Endometrial microvascular endothelial cells (primary cell): ENCODE data around the gene SLC6A6. TPM values are rescaled to one million over a fixed set of nuclear protein-coding genes. Genes with fewer than 3 reads are reported as not detected.

ENCODE experiments used
- in situ Hi-C: cut with HindIII; loops from 2 replicates; pipeline ENCODE4 v1.10.0; 2017; ENCODE audit warnings: low sequenced_read_pairs, low pct_unique_long_range_greater_than_20kb; ENCODE audit errors: inconsistent ontology term
- total RNA-seq: library from RNA; depleted of rRNA; stranded (reverse); fragments of >200 nt; gene quantifications from one replicate; pipeline ENCODE4 v1.2.3, GENCODE V29; 2015; ENCODE audit errors: inconsistent ontology term

The SLC6A6 gene
- total RNA-seq, 1 donor from 2014 or later: 21.1 TPM

GRCh38 chr3:14444380-14444779 is 42.0 kb downstream of the SLC6A6 start:
- in situ Hi-C loops: no loop called here

GRCh38 chr3:14445773-14446172 is 43.4 kb downstream of the SLC6A6 start:
- in situ Hi-C loops: no loop called here

GRCh38 chr3:14446988-14447570 is 44.7 kb downstream of the SLC6A6 start:
- in situ Hi-C loops: no loop called here

GRCh38 chr3:14448063-14448462 is 45.7 kb downstream of the SLC6A6 start:
- in situ Hi-C loops: no loop called here

GRCh38 chr3:14448756-14449727 is 46.6 kb downstream of the SLC6A6 start:
- in situ Hi-C loops: no loop called here

GRCh38 chr3:14450506-14450905 is 48.1 kb downstream of the SLC6A6 start:
- in situ Hi-C loops: no loop called here

- in situ Hi-C loops: no loop called here
These were observed 48.7 kb downstream of the SLC6A6 start for GRCh38 chr3:14450922-14451606.

GRCh38 chr3:14451844-14452739 is 49.7 kb downstream of the SLC6A6 start:
- in situ Hi-C loops: no loop called here

- in situ Hi-C loops: no loop called here
These were observed 50.6 kb downstream of the SLC6A6 start for GRCh38 chr3:14452740-14453710.

GRCh38 chr3:14453876-14454638 is 51.7 kb downstream of the SLC6A6 start:
- in situ Hi-C loops: no loop called here

GRCh38 chr3:14454639-14455310 is 52.4 kb downstream of the SLC6A6 start:
- in situ Hi-C loops: no loop called here

- in situ Hi-C loops: no loop called here
These were observed 53.3 kb downstream of the SLC6A6 start for GRCh38 chr3:14455571-14456317.

GRCh38 chr3:14456794-14457193 is 54.4 kb downstream of the SLC6A6 start:
- in situ Hi-C loops: no loop called here

GRCh38 chr3:14457481-14457880 is 55.1 kb downstream of the SLC6A6 start:
- in situ Hi-C loops: no loop called here

GRCh38 chr3:14457999-14458398 is 55.6 kb downstream of the SLC6A6 start:
- in situ Hi-C loops: no loop called here
